GM23248 (cell line): ENCODE measurements around the gene EIF1AD. TPM values are rescaled to one million over a fixed set of nuclear protein-coding genes. Genes with fewer than 3 reads are reported as not detected.

Source experiments
- DNase-seq: peaks from one replicate; pipeline ENCODE4 v3.0.0-alpha.2; 2015
- H2AFZ ChIP-seq: fragments of 200-600 bp; sonication (generic); 2 replicates; pipeline ENCODE4 v1.6.1; 2016; ENCODE audit warnings: antibody characterized with exemption
- H3F3A ChIP-seq: fragments of 200-600 bp; sonication (generic); 2 replicates; pipeline ENCODE4 v1.6.1; 2016; ENCODE audit warnings: mild to moderate bottlenecking, antibody characterized with exemption, mixed run types; ENCODE audit not compliant: insufficient read depth
- H3K27ac ChIP-seq: fragments of 200-600 bp; sonication (generic); 2 replicates; pipeline ENCODE4 v1.5.1; 2016; ENCODE audit warnings: mild to moderate bottlenecking
- H3K27me3 ChIP-seq: fragments of 200-600 bp; sonication (generic); replicated peaks from 2 replicates; pipeline ENCODE4 v1.6.1; 2016; ENCODE audit warnings: mild to moderate bottlenecking; ENCODE audit not compliant: insufficient read depth
- H3K36me3 ChIP-seq: fragments of 200-600 bp; sonication (generic); 2 replicates; pipeline ENCODE4 v1.6.1; 2016; ENCODE audit warnings: low read depth, mild to moderate bottlenecking
- H3K4me1 ChIP-seq: fragments of 200-600 bp; sonication (generic); 2 replicates; pipeline ENCODE4 v1.6.1; 2016; ENCODE audit warnings: mild to moderate bottlenecking; ENCODE audit not compliant: insufficient read depth
- H3K4me2 ChIP-seq: fragments of 200-600 bp; sonication (generic); one replicate; pipeline ENCODE4 v1.6.1; 2016; ENCODE audit warnings: mild to moderate bottlenecking; ENCODE audit not compliant: unreplicated experiment
- H3K4me3 ChIP-seq: fragments of 200-600 bp; sonication (generic); 2 replicates; pipeline ENCODE4 v1.5.1; 2016; ENCODE audit warnings: mild to moderate bottlenecking
- H3K79me2 ChIP-seq: fragments of 200-600 bp; sonication (generic); 2 replicates; pipeline ENCODE4 v1.6.1; 2016; ENCODE audit warnings: mild to moderate bottlenecking; ENCODE audit not compliant: insufficient read depth
- H3K9ac ChIP-seq: fragments of 200-600 bp; sonication (generic); 2 replicates; pipeline ENCODE4 v1.6.1; 2016; ENCODE audit warnings: mild to moderate bottlenecking
- H3K9me2 ChIP-seq: fragments of 200-600 bp; sonication (generic); 2 replicates; pipeline ENCODE4 v1.6.1; 2016; ENCODE audit warnings: mixed run types, mild to moderate bottlenecking, moderate library complexity; ENCODE audit not compliant: insufficient read depth
- H3K9me3 ChIP-seq: fragments of 200-600 bp; sonication (generic); one replicate; pipeline ENCODE4 v1.6.1; 2017; ENCODE audit warnings: low read depth
- H4K20me1 ChIP-seq: fragments of 200-600 bp; sonication (generic); 2 replicates; pipeline ENCODE4 v1.6.0; 2016; ENCODE audit not compliant: insufficient read depth
- EZH2 ChIP-seq: fragments of 200-600 bp; sonication (generic); IDR thresholded peaks from 2 replicates; pipeline ENCODE4 v1.6.1; 2018; ENCODE audit warnings: antibody characterized with exemption, mild to moderate bottlenecking; ENCODE audit not compliant: insufficient read depth, poor library complexity, severe bottlenecking
- EZH2phosphoT487 ChIP-seq: fragments of 200-600 bp; sonication (generic); IDR thresholded peaks from 2 replicates; pipeline ENCODE4 v1.6.1; 2018; ENCODE audit warnings: antibody characterized with exemption, moderate library complexity, mild to moderate bottlenecking, low read depth; ENCODE audit not compliant: insufficient read depth
- WGBS, 2 experiments: methylation state at CpG; one replicate each; pipeline ENCODE4 v1.1.6; 2015 to 2017; ENCODE audit warnings: low lambda C conversion rate in 2 of 2, low coverage in 1 of 2; ENCODE audit errors: missing lambda C conversion rate in 2 of 2; 5-methylcytosine and 5-hydroxymethylcytosine counted together
- in situ Hi-C: fragments of 300-500 bp; cut with MboI; formaldehyde crosslinking; loops from 2 replicates; pipeline ENCODE4 v1.15.0; 2020
- polyA plus RNA-seq: library from polyadenylated mRNA; unstranded; fragments of >200 nt; fragmentation: Nextera tagmentation; extraction: Ambion mirVana; gene quantifications from 2 replicates; pipeline ENCODE4 v1.2.1, GENCODE V29; 2016
- total RNA-seq: library from RNA; depleted of rRNA; stranded (reverse); fragments of >200 nt; shearing (Covaris generic); gene quantifications from 2 replicates; pipeline ENCODE4 v1.2.3, GENCODE V29; 2014

The EIF1AD gene
- total and polyA plus RNA-seq, 2 experiments from 2014 or later, result 21.6 to 22.8 TPM

- Histone ChIP-seq H4K20me1 (no peaks in the 10 kb centered on the region), H3K9me2 (no peaks in the 10 kb centered on the region), H3K4me3 (no peak overlapping the region), H3K27me3 (no peaks in the 10 kb centered on the region), H3K9ac (no peak overlapping the region), H3K4me2 (no peak overlapping the region), H3K27ac (no peak overlapping the region), H2AFZ (no peak overlapping the region), H3K79me2 (peaks cover 22% of the 10 kb centered on the region), H3F3A (no peaks in the 10 kb centered on the region), H3K36me3 (peaks cover 8% of the 10 kb centered on the region), H3K9me3 (no peaks in the 10 kb centered on the region), H3K4me1 (peaks cover 4% of the 10 kb centered on the region)
- WGBS, 2 experiments, result 69 to 70% methylated on average over 5 of the region's 5 CpGs
- in situ Hi-C loops, result no loop called here
- no peak for TF ChIP-seq EZH2phosphoT487
- TF ChIP-seq EZH2, result no peak
- DNase-seq, result no peak
These were observed 5.3 kb upstream of the EIF1AD start for GRCh38 chr11:66007201-66007634.

GRCh38 chr11:66006891-66007176 lies 4.9 kb upstream of the EIF1AD start:
- H2AFZ ChIP-seq, result no peak overlapping the region
- H3K9me3 ChIP-seq, result no peaks in the 10 kb centered on the region
- H3K4me3 ChIP-seq, result no peak overlapping the region
- DNase-seq, result no peak
- TF ChIP-seq EZH2, result no peak
- no peak for TF ChIP-seq EZH2phosphoT487
- H3K79me2 ChIP-seq, result peaks cover 23% of the 10 kb centered on the region
- H3F3A ChIP-seq, result peaks cover under 1% of the 10 kb centered on the region
- 67 to 70% methylated on average over 4 of the region's 4 CpGs for WGBS, 2 experiments
- in situ Hi-C loops, result no loop called here
- no peaks in the 10 kb centered on the region for H3K27me3 ChIP-seq
- H3K9me2 ChIP-seq, result no peaks in the 10 kb centered on the region
- H4K20me1 ChIP-seq, result no peaks in the 10 kb centered on the region
- H3K36me3 ChIP-seq, result peaks cover 8% of the 10 kb centered on the region
- H3K27ac ChIP-seq, result no peak overlapping the region
- H3K4me2 ChIP-seq, result no peak overlapping the region
- no peak overlapping the region for H3K9ac ChIP-seq
- peaks cover 4% of the 10 kb centered on the region for H3K4me1 ChIP-seq

- Histone ChIP-seq H4K20me1 (no peaks in the 10 kb centered on the region), H3K9me2 (no peaks in the 10 kb centered on the region), H3K4me2 (no peak overlapping the region), H3K9me3 (no peaks in the 10 kb centered on the region), H3K27me3 (no peaks in the 10 kb centered on the region), H3K4me1 (peaks cover 1% of the 10 kb centered on the region), H3K27ac (no peak overlapping the region), H3F3A (peaks cover 6% of the 10 kb centered on the region), H3K4me3 (no peak overlapping the region), H3K9ac (no peak overlapping the region), H3K79me2 (peaks cover 28% of the 10 kb centered on the region), H2AFZ (no peak overlapping the region), H3K36me3 (peaks cover 8% of the 10 kb centered on the region)
- TF ChIP-seq EZH2 (no peak), EZH2phosphoT487 (no peak)
- in situ Hi-C loops, result no loop called here
- no peak for DNase-seq
- WGBS, 2 experiments, result 74 to 85% methylated on average over 12 to 13 of the region's 13 CpGs
These were observed 4.4 kb upstream of the EIF1AD start for GRCh38 chr11:66006134-66006890.

GRCh38 chr11:66004186-66004585 lies 2.2 kb upstream of the EIF1AD start:
- in situ Hi-C loops, result no loop called here
- H3K9me3 ChIP-seq, result no peaks in the 10 kb centered on the region
- no peak for DNase-seq
- H3K36me3 ChIP-seq, result peaks cover 12% of the 10 kb centered on the region
- no peaks in the 10 kb centered on the region for H3K27me3 ChIP-seq
- H3K4me2 ChIP-seq, result no peak overlapping the region
- no peak overlapping the region for H3K9ac ChIP-seq
- H3K9me2 ChIP-seq, result no peaks in the 10 kb centered on the region
- peaks cover 5% of the 10 kb centered on the region for H3K4me1 ChIP-seq
- no peak overlapping the region for H3K4me3 ChIP-seq
- TF ChIP-seq EZH2phosphoT487, result no peak
- TF ChIP-seq EZH2, result no peak
- no peaks in the 10 kb centered on the region for H4K20me1 ChIP-seq
- 80 to 84% methylated on average over 4 of the region's 4 CpGs for WGBS, 2 experiments
- H2AFZ ChIP-seq, result no peak overlapping the region
- H3K27ac ChIP-seq, result no peak overlapping the region
- peaks cover 6% of the 10 kb centered on the region for H3F3A ChIP-seq
- H3K79me2 ChIP-seq, result peaks cover 49% of the 10 kb centered on the region

- in situ Hi-C loops, result no loop called here
- Histone ChIP-seq H3K4me2 (peak overlapping the region; percentile 91), H3K4me1 (peaks cover 5% of the 10 kb centered on the region), H3K27me3 (no peaks in the 10 kb centered on the region), H3K36me3 (peaks cover 19% of the 10 kb centered on the region), H3F3A (peaks cover 6% of the 10 kb centered on the region), H3K9ac (peak overlapping the region; percentile 88), H3K9me3 (no peaks in the 10 kb centered on the region), H3K79me2 (peaks cover 58% of the 10 kb centered on the region), H4K20me1 (no peaks in the 10 kb centered on the region), H2AFZ (no peak overlapping the region), H3K9me2 (no peaks in the 10 kb centered on the region), H3K27ac (peak overlapping the region; percentile 82), H3K4me3 (peak overlapping the region; percentile 86)
- no peak for DNase-seq
- WGBS, 2 experiments, result 63 to 65% methylated on average over 6 of the region's 6 CpGs
- no peak for TF ChIP-seq EZH2
- no peak for TF ChIP-seq EZH2phosphoT487
These were observed 1.3 kb upstream of the EIF1AD start for GRCh38 chr11:66003291-66003690.
